ENCODE measurements around the gene RASA2.

DNA sequence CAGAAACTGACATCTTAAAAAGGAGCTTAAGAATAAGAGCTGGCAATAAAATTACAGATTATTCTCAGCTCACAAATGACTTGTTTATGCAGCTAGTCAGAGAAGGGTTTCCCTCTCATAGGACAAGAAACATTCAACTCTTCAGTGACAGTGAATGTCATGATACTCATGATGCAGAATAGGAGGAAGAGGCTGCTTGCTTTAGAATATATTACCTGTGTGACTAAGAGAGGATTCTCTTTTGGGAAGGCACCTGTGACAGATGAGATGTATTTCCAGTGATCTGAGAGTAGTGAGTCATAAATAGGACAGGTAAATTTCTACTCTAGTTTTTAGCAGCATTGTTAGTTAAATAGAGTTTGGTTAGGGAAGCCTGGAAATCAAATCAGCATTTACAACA lies 39.9 kb downstream of the RASA2 start:
- TF ChIP-seq POLR2A (IDR thresholded peaks at IDR 0.05; ENCODE audit: low read depth, low read length) (no peak), RAD21 (IDR thresholded peaks at IDR 0.05; ENCODE audit: low read length) (no peak), FOS (IDR thresholded peaks at IDR 0.05; ENCODE audit: low read depth, low read length) (no peak), CHD1 (IDR thresholded peaks at IDR 0.05; ENCODE audit: low read depth, low read length) (no peak), MAZ (IDR thresholded peaks at IDR 0.05; ENCODE audit: borderline replicate concordance, low read depth, low read length) (no peak)
- TF ChIP-seq, protein P1, sequence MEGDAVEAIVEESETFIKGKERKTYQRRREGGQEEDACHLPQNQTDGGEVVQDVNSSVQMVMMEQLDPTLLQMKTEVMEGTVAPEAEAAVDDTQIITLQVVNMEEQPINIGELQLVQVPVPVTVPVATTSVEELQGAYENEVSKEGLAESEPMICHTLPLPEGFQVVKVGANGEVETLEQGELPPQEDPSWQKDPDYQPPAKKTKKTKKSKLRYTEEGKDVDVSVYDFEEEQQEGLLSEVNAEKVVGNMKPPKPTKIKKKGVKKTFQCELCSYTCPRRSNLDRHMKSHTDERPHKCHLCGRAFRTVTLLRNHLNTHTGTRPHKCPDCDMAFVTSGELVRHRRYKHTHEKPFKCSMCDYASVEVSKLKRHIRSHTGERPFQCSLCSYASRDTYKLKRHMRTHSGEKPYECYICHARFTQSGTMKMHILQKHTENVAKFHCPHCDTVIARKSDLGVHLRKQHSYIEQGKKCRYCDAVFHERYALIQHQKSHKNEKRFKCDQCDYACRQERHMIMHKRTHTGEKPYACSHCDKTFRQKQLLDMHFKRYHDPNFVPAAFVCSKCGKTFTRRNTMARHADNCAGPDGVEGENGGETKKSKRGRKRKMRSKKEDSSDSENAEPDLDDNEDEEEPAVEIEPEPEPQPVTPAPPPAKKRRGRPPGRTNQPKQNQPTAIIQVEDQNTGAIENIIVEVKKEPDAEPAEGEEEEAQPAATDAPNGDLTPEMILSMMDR (conservative IDR thresholded peaks at IDR 0.05; ENCODE audit: low read depth, low read length): no peak
- TF ChIP-seq, protein P2, sequence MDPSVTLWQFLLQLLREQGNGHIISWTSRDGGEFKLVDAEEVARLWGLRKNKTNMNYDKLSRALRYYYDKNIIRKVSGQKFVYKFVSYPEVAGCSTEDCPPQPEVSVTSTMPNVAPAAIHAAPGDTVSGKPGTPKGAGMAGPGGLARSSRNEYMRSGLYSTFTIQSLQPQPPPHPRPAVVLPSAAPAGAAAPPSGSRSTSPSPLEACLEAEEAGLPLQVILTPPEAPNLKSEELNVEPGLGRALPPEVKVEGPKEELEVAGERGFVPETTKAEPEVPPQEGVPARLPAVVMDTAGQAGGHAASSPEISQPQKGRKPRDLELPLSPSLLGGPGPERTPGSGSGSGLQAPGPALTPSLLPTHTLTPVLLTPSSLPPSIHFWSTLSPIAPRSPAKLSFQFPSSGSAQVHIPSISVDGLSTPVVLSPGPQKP (IDR thresholded peaks at IDR 0.05; ENCODE audit: borderline replicate concordance, low read depth, low read length): no peak
